GM10266 (cell line): ENCODE results near the gene CTNNA2.

ENCODE experiments used
- DNase-seq: peaks from one replicate; pipeline ENCODE4 v3.0.0; 2012; ENCODE audit errors: extremely low spot score
- TF ChIP-seq, protein P1 (sequence below): IDR thresholded peaks from 2 replicates; pipeline ENCODE4 v1.5.1; 2012; ENCODE audit warnings: mild to moderate bottlenecking, low read depth; ENCODE audit not compliant: control insufficient read depth, insufficient read depth; ENCODE audit errors: missing control alignments

The CTNNA2 gene

DNA sequence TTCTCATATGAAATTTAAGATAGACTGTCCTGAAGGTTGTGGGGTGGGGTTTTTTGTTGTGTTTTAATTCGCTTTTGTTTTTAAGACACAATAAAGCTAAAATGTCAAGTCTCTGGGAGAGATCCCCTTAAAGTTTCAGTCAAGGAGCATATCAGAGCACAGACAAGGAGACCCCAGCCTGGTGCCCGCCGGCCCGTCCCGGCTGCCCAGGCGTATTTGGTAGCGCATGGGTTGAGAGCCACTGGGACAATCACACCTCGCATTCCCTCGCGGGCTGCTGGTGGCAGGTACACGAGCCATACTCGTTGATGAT is 789.1 kb downstream of the CTNNA2 start:
- no peak for DNase-seq
- TF ChIP-seq, protein P1, sequence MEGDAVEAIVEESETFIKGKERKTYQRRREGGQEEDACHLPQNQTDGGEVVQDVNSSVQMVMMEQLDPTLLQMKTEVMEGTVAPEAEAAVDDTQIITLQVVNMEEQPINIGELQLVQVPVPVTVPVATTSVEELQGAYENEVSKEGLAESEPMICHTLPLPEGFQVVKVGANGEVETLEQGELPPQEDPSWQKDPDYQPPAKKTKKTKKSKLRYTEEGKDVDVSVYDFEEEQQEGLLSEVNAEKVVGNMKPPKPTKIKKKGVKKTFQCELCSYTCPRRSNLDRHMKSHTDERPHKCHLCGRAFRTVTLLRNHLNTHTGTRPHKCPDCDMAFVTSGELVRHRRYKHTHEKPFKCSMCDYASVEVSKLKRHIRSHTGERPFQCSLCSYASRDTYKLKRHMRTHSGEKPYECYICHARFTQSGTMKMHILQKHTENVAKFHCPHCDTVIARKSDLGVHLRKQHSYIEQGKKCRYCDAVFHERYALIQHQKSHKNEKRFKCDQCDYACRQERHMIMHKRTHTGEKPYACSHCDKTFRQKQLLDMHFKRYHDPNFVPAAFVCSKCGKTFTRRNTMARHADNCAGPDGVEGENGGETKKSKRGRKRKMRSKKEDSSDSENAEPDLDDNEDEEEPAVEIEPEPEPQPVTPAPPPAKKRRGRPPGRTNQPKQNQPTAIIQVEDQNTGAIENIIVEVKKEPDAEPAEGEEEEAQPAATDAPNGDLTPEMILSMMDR = no peak

DNA sequence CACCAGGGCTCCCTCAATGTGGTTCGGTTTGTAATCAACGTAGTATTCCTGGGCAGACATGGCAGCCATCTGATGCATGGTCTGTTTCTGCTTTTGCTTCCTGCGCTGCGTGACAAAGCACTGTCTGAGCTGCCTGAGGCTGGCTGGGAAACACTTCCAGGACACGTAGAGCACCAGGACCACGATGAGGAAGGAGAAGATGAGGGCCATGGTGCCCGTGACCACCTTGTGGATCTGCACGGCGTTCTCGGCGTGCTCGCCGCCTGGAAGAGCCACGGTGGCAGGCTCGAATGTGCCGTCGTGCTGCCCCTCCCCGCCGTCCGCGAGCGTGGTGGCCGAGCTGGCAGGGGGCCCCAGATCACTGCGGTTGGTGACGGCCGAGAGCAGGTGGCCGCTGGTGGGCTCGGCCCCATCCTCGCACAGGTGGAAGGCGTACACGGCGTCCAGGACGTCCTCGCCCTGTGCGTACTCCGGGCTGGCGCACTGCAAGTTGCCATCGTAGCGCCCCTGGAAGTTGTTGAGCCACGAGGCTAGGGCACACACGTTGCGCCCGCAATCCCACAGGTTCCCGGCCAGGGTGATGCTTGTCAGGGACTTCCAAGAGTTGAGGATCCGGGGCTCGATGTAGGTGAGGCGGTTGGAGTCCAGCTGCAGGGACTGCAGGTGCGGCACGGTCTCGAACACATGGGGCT is 789.6 kb downstream of the CTNNA2 start:
- TF ChIP-seq, protein P1 = no peak

DNA sequence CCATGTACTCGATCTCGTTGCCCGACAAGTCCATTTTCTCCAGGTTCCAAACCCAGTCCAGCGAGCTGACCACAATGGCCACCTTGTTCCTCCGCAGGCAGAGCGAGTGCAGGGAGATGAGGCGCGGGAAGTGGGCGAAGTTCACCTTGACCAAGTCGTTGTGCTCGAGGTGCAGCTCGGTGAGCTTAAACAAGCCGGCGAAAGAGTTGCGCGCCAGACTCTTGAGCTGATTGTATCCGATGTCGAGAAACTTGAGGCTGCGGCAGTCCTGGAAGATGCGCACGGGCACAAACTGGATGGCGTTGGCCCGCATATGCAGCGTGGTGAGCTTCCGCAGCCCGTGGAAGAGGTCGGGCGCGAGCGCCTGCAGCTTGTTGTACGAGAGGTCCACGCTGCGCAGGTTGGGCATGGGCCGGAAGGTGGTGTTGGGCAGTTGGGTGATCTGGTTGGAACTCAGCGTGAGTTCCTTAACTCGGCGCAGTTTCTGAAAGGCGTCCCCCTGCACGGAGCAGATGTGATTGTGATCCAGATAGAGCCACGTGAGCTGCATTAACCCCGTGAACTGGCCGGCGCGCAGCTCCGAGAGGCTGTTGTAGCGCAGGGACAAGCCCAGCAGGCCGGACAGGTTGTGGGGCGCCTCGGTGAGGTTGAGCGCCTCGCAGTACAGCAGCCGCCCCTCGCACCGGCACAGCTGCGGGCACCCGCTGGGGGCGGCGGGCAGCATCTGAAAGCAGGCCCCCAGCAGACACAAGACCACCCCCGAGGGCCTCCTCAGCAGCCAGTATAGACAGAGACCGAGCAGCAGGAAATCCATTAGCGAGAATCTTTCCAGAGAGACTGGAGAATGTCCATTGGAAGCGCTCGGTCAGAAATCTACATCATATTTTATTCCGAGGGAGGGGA is 790.4 kb downstream of the CTNNA2 start:
- no peak for DNase-seq
- TF ChIP-seq, protein P1 = no peak

More for the DNA sequence above, 789.6 kb downstream of the CTNNA2 start:
- no peak for DNase-seq

DNA sequence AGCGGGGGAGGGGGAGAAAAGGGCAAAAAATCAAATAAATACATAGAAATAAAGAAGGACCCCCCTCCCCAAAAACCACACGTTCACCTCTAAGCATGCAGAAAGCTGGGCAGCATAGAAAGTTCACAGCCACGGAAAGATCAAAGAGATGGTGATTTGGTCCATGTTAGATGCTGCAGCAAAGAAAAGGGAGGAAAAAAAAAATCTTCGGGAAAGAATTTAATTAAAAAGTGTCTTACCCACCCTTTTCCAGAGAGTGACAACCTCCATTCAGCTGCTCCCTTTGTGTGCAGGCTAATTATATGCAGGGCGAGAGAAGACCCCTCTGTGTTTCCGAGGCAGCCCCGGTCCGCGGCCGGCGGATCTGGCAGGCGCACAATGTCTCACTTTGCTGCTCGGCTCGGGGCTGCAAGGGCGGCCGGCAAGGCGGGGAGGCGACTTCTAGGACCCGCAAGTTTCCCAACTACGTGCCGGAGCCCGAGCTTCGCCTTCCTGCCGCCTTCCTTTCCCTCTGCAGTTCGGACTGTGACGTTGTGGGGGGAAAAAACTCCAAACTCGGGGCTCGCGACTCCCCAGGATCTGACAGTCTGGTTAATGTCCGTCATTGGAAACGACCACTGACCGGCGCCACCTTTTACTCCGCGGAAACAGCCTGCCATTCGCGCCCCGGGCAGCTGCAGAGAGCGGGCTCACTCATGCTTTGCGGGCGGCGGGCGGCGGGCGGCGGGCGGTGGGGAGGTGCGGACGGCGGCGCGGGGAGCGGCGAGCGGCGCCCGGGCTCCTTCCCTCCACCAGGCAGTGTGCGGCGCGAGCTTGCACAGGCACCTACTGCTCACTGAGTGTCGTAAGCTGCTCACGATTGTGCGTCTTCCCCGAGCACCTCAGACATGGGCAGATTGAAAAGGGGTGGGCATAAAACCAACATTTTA is 791.3 kb downstream of the CTNNA2 start, which contains the start of gene LRRTM1:
LRRTM1 (minus strand) TSS at position 844 of the 929 bp plus-strand sequence. CDS start 933 bp downstream, outside the sequence.
- TF ChIP-seq, protein P1 = no peak
- no peak for DNase-seq

DNA sequence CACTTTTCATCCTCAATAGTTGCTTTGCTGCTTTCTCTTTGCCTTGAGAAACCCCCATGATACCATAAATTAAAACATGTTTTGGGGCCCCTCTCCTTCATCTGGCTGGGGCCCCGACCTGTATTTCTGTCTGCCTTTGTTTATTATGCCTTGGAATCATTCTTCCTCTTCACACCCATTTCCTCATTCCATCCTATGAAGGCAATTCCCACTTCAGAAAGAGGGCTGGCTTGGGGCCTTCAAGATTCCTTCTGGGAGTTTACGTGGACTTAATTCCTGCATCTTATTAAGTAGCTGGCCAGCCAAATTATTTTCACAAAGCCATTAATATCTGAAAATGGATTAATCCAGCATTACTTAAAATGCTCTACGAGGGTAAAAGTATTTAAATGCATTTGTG is 798.5 kb downstream of the CTNNA2 start:
- DNase-seq = no peak

DNA sequence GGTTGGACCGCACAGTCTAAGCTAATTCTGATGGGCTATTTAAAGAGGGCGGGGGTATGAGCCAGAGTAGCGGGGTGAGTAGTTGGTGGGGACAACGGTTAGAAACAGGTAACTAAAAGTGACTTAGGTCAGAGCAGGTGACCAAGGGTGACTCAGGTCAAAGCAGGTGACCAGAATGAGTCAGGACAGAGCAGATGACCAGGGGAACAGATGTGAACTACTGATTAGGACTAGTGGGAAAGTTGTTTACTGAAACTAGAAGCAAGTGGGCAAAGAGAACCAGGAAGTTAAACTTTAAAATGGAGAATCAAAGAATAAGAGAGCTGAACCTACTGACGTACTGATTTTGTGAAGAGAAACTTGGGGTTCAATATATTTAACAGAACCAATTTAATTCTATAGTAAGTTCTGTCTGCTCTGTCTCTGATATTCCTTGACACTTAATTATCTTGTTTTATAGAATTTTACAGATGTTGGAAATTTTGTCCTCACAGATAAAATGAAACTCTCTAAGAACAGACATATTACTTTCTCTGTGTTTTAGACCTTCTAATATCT is 799.5 kb downstream of the CTNNA2 start:
- TF ChIP-seq, protein P1 = no peak

More for the DNA sequence above, 798.5 kb downstream of the CTNNA2 start:
- TF ChIP-seq, protein P1 = no peak

More for the DNA sequence above, 799.5 kb downstream of the CTNNA2 start:
- DNase-seq = no peak
